HG02571 (cell line): ENCODE results near the gene RAB31.

ENCODE experiments used
- ATAC-seq: cut with Tn5 transposase; IDR thresholded peaks from one replicate; pipeline ENCODE4 v1.9.1; 2021; ENCODE audit warnings: mild to moderate bottlenecking, moderate library complexity; ENCODE audit not compliant: unreplicated experiment

Gene RAB31

GRCh38 chr18:9858642-9859041 lies 150.5 kb downstream of the RAB31 start:
- ATAC-seq = no peak

GRCh38 chr18:9859232-9859631 lies 151.1 kb downstream of the RAB31 start:
- ATAC-seq = no peak

- no peak for ATAC-seq
These were observed 152.6 kb downstream of the RAB31 start for GRCh38 chr18:9860682-9861081.

- no peak for ATAC-seq
These were observed 153.1 kb downstream of the RAB31 start for GRCh38 chr18:9861157-9861556.

GRCh38 chr18:9861933-9862332 lies 153.8 kb downstream of the RAB31 start:
- no peak for ATAC-seq

- no peak for ATAC-seq
These were observed 154.6 kb downstream of the RAB31 start for GRCh38 chr18:9862686-9863085.

GRCh38 chr18:9863282-9863681 lies 155.2 kb downstream of the RAB31 start:
- ATAC-seq = no peak

GRCh38 chr18:9865764-9866490 lies 157.8 kb downstream of the RAB31 start:
- ATAC-seq = no peak

- no peak for ATAC-seq
These were observed 158.5 kb downstream of the RAB31 start for GRCh38 chr18:9866627-9867026.

GRCh38 chr18:9867071-9867594 lies 159.0 kb downstream of the RAB31 start:
- ATAC-seq = no peak

GRCh38 chr18:9868857-9869714 lies 161.0 kb downstream of the RAB31 start:
- ATAC-seq = no peak

GRCh38 chr18:9869715-9870430 lies 161.8 kb downstream of the RAB31 start:
- ATAC-seq = no peak

GRCh38 chr18:9870431-9871008 lies 162.4 kb downstream of the RAB31 start:
- ATAC-seq = no peak

GRCh38 chr18:9871244-9871746 lies 163.2 kb downstream of the RAB31 start:
- ATAC-seq = no peak

GRCh38 chr18:9872823-9873222 lies 164.7 kb downstream of the RAB31 start:
- no peak for ATAC-seq

GRCh38 chr18:9874728-9875127 lies 166.6 kb downstream of the RAB31 start:
- no peak for ATAC-seq

- ATAC-seq = no peak
These were observed 168.2 kb downstream of the RAB31 start for GRCh38 chr18:9876212-9876866.

GRCh38 chr18:9876867-9877654 lies 169.0 kb downstream of the RAB31 start:
- no peak for ATAC-seq

- no peak for ATAC-seq
These were observed 169.5 kb downstream of the RAB31 start for GRCh38 chr18:9877655-9878014.

GRCh38 chr18:9878095-9878494 lies 170.0 kb downstream of the RAB31 start:
- no peak for ATAC-seq
